Kidney (tissue), 14 donors: ENCODE measurements around the gene B3GNT5. TPM values are rescaled to one million over a fixed set of nuclear protein-coding genes. Genes with fewer than 3 reads are reported as not detected.

Experiments
- DNase-seq, 5 donors: peaks; one replicate each; pipeline ENCODE4 v3.0.0-alpha.2; 2013 to 2020
- FAIRE-seq: peaks from 2 replicates; lab custom pipeline; 2012; peaks lifted over from hg19 to GRCh38; lab: Jason Lieb, UNC
- H3K27ac ChIP-seq, 2 donors: one replicate each; pipeline ENCODE4 v1.7.0; 2013; ENCODE audit warnings: low read depth in 2 of 2, low read length in 2 of 2, inconsistent platforms in 1 of 2
- H3K27me3 ChIP-seq: one replicate; pipeline ENCODE4 v1.7.1; 2013; ENCODE audit warnings: low read length, inconsistent platforms; ENCODE audit not compliant: control insufficient read depth, insufficient read depth
- H3K36me3 ChIP-seq, 3 donors: one replicate each; pipeline versions ENCODE4 v1.7.0 to v1.7.1; 2013; ENCODE audit warnings: low read length in 3 of 3, control low read depth in 1 of 3, inconsistent platforms in 1 of 3; ENCODE audit not compliant: insufficient read depth in 3 of 3, control insufficient read depth in 2 of 3
- H3K4me1 ChIP-seq, 3 donors: one replicate each; pipeline versions ENCODE4 v1.7.0 to v1.7.1; 2013; ENCODE audit warnings: low read length in 3 of 3, inconsistent platforms in 1 of 3, low read depth in 1 of 3; ENCODE audit not compliant: control insufficient read depth in 2 of 3, insufficient read depth in 2 of 3
- H3K4me3 ChIP-seq, 3 donors: one replicate each; pipeline versions ENCODE4 v1.7.0 to v1.8.1; 2013; ENCODE audit warnings: low read length in 3 of 3, control low read depth in 1 of 3, inconsistent platforms in 1 of 3
- H3K9ac ChIP-seq, 3 donors: one replicate each; pipeline versions ENCODE4 v1.7.0 to v1.7.1; 2013; ENCODE audit warnings: low read length in 3 of 3, control low read depth in 1 of 3, inconsistent platforms in 1 of 3
- H3K9me3 ChIP-seq, 3 donors: one replicate each; pipeline versions ENCODE4 v1.7.0 to v1.7.1; 2013; ENCODE audit warnings: low read length in 3 of 3, control low read depth in 1 of 3, inconsistent platforms in 1 of 3; ENCODE audit not compliant: control insufficient read depth in 2 of 3, insufficient read depth in 1 of 3
- CTCF ChIP-seq: IDR thresholded peaks from 3 replicates; pipeline ENCODE4 v1.5.1; 2012; ENCODE audit warnings: mild to moderate bottlenecking, moderate library complexity, borderline replicate concordance; ENCODE audit not compliant: insufficient read depth; ENCODE audit errors: extremely low read depth
- intact Hi-C: fragments of 100-400 bp; cut with DNase I; formaldehyde crosslinking; loops from one replicate; pipeline ENCODE4 v1.11.1; 2022
- polyA plus RNA-seq: library from polyadenylated mRNA; stranded (reverse); fragments of 350-450 nt; fragmentation: Illumina TruSeq; extraction: RNeasy Lipid Tissue Mini Kit (QIAGEN cat#74804); gene quantifications from one replicate; pipeline ENCODE4 v1.2.3, GENCODE V29; 2014; ENCODE audit warnings: low read depth, low replicate concordance; ENCODE audit not compliant: insufficient read depth
- total RNA-seq: library from RNA; stranded (reverse); fragmentation: NEBNext Ultra II Directional; extraction: Animal tissue kit (Norgen Biotek cat#: 25700); gene quantifications from one replicate; pipeline ENCODE4 v1.2.1, GENCODE V29; 2021
- donor health status: control.
- donor health status: control.
- donor health status: control.
- donor health status: control.
- donor health status: control.
- donor health status: DM: yes; HTN: yes; CAD: no.
- donor health status: Normal renal cell carcinoma (clear cell type).

Gene B3GNT5
- total and polyA plus RNA-seq, 2 donors from 2014 or later = 2.4 to 9.9 TPM

GRCh38 chr3:183208260-183208659, 44.8 kb upstream of the B3GNT5 start:
- Histone ChIP-seq H3K9ac (no peak overlapping the region), H3K27ac (no peak overlapping the region), H3K4me1 (peaks cover 0 to 3% (median 0%) of the 10 kb centered on the region in 3 donors), H3K36me3 (no peaks in the 10 kb centered on the region), H3K4me3 (no peak overlapping the region), H3K27me3 (no peaks in the 10 kb centered on the region), H3K9me3 (no peaks in the 10 kb centered on the region)
- intact Hi-C loops = no loop called here
- no peak for TF ChIP-seq CTCF
- no peak for DNase-seq
- no peak for FAIRE-seq

- no peak for DNase-seq
Measured at GRCh38 chr3:183208800-183209199, 44.3 kb upstream of the B3GNT5 start.

GRCh38 chr3:183210341-183210740, 42.7 kb upstream of the B3GNT5 start:
- peak overlapping the region in 1 of 2 donors; percentile 57 for H3K27ac ChIP-seq
- no peaks in the 10 kb centered on the region for H3K9me3 ChIP-seq
- H3K4me1 ChIP-seq = peaks cover 0 to 3% (median 0%) of the 10 kb centered on the region in 3 donors
- H3K9ac ChIP-seq = no peak overlapping the region
- no peak for FAIRE-seq
- intact Hi-C loops = no loop called here
- no peak overlapping the region for H3K4me3 ChIP-seq
- no peaks in the 10 kb centered on the region for H3K36me3 ChIP-seq
- DNase-seq = no peak
- H3K27me3 ChIP-seq = no peaks in the 10 kb centered on the region
- TF ChIP-seq CTCF = no peak

More at GRCh38 chr3:183208800-183209199, 44.3 kb upstream of the B3GNT5 start:
- no peak overlapping the region for H3K9ac ChIP-seq
- peaks cover 0 to 3% (median 0%) of the 10 kb centered on the region in 3 donors for H3K4me1 ChIP-seq
- no peaks in the 10 kb centered on the region for H3K27me3 ChIP-seq
- TF ChIP-seq CTCF = no peak
- no peak for FAIRE-seq
- H3K36me3 ChIP-seq = no peaks in the 10 kb centered on the region
- no peak overlapping the region for H3K4me3 ChIP-seq
- intact Hi-C loops = no loop called here
- H3K27ac ChIP-seq = no peak overlapping the region
- H3K9me3 ChIP-seq = no peaks in the 10 kb centered on the region

GRCh38 chr3:183210862-183211341, 42.2 kb upstream of the B3GNT5 start:
- no peak overlapping the region for H3K4me3 ChIP-seq
- H3K27me3 ChIP-seq = no peaks in the 10 kb centered on the region
- H3K4me1 ChIP-seq = peaks cover 0 to 3% (median 0%) of the 10 kb centered on the region in 3 donors
- intact Hi-C loops = no loop called here
- no peaks in the 10 kb centered on the region for H3K36me3 ChIP-seq
- no peak for FAIRE-seq
- TF ChIP-seq CTCF = no peak
- DNase-seq = no peak
- no peak overlapping the region for H3K9ac ChIP-seq
- H3K27ac ChIP-seq = peak overlapping the region in 1 of 2 donors; percentile 57
- H3K9me3 ChIP-seq = no peaks in the 10 kb centered on the region
